Measurements from ENCODE around the gene GNG2. TPM values are rescaled to one million over a fixed set of nuclear protein-coding genes. Genes with fewer than 3 reads are reported as not detected.

The GNG2 gene
- total RNA-seq, 1 donor from 2014 or later: 10.3 TPM

GRCh38 chr14:51849097-51849496 is 11.3 kb upstream of the GNG2 start:
- DNase-seq: no peak
- ATAC-seq (ENCODE audit: poor library complexity): no peak
- intact Hi-C loops (cut with DNase I): no loop called here

GRCh38 chr14:51850651-51851050 is 9.8 kb upstream of the GNG2 start:
- intact Hi-C loops (cut with DNase I): no loop called here
- DNase-seq (no peak), ATAC-seq (ENCODE audit: poor library complexity) (no peak)

- ATAC-seq (ENCODE audit: poor library complexity) (no peak), DNase-seq (no peak)
- intact Hi-C loops (cut with DNase I): no loop called here
Observed at GRCh38 chr14:51852541-51852940, 7.9 kb upstream of the GNG2 start.

GRCh38 chr14:51855234-51855633 is 5.2 kb upstream of the GNG2 start:
- ATAC-seq (ENCODE audit: poor library complexity): no peak
- intact Hi-C loops (cut with DNase I): no loop called here
- no peak for DNase-seq

GRCh38 chr14:51856792-51857296 is 3.6 kb upstream of the GNG2 start:
- ATAC-seq (ENCODE audit: poor library complexity) (no peak), DNase-seq (no peak)
- intact Hi-C loops (cut with DNase I): no loop called here

- ATAC-seq (ENCODE audit: poor library complexity) (no peak), DNase-seq (no peak)
- intact Hi-C loops (cut with DNase I): no loop called here
Observed at GRCh38 chr14:51859131-51859530, 1.3 kb upstream of the GNG2 start.

- DNase-seq (no peak), ATAC-seq (ENCODE audit: poor library complexity) (peak; percentile 45)
- intact Hi-C loops (cut with DNase I): no loop called here
Observed at GRCh38 chr14:51860825-51861499, 550 bp downstream of the GNG2 start.

- no peak for DNase-seq
- intact Hi-C loops (cut with DNase I): no loop called here
- no peak for ATAC-seq (ENCODE audit: poor library complexity)
Observed at GRCh38 chr14:51862176-51862796, 1.9 kb downstream of the GNG2 start.

- ATAC-seq (ENCODE audit: poor library complexity) (no peak), DNase-seq (no peak)
- intact Hi-C loops (cut with DNase I): no loop called here
Observed at GRCh38 chr14:51862860-51863259, 2.4 kb downstream of the GNG2 start.

- intact Hi-C loops (cut with DNase I): no loop called here
Observed at GRCh38 chr14:51865953-51866747, 5.7 kb downstream of the GNG2 start.

GRCh38 chr14:51867741-51868140 is 7.3 kb downstream of the GNG2 start:
- DNase-seq (no peak), ATAC-seq (ENCODE audit: poor library complexity) (no peak)
- intact Hi-C loops (cut with DNase I): no loop called here

More at GRCh38 chr14:51865953-51866747, 5.7 kb downstream of the GNG2 start:
- no peak for ATAC-seq (ENCODE audit: poor library complexity)
- no peak for DNase-seq

- ATAC-seq (ENCODE audit: poor library complexity) (no peak), DNase-seq (no peak)
- intact Hi-C loops (cut with DNase I): no loop called here
Observed at GRCh38 chr14:51868405-51868804, 8.0 kb downstream of the GNG2 start.

GRCh38 chr14:51869411-51870100 is 9.1 kb downstream of the GNG2 start:
- intact Hi-C loops (cut with DNase I): no loop called here
- DNase-seq (no peak), ATAC-seq (ENCODE audit: poor library complexity) (no peak)

GRCh38 chr14:51870606-51871005 is 10.2 kb downstream of the GNG2 start:
- intact Hi-C loops (cut with DNase I): no loop called here
- ATAC-seq (ENCODE audit: poor library complexity) (no peak), DNase-seq (no peak)

GRCh38 chr14:51871846-51872245 is 11.4 kb downstream of the GNG2 start:
- no peak for DNase-seq
- no peak for ATAC-seq (ENCODE audit: poor library complexity)
- intact Hi-C loops (cut with DNase I): no loop called here

- intact Hi-C loops (cut with DNase I): no loop called here
- DNase-seq (no peak), ATAC-seq (ENCODE audit: poor library complexity) (no peak)
Observed at GRCh38 chr14:51872396-51872795, 12.0 kb downstream of the GNG2 start.

- DNase-seq: no peak
- intact Hi-C loops (cut with DNase I): no loop called here
Observed at GRCh38 chr14:51873221-51873893, 12.9 kb downstream of the GNG2 start.

GRCh38 chr14:51877810-51878209 is 17.4 kb downstream of the GNG2 start:
- intact Hi-C loops (cut with DNase I): no loop called here
- DNase-seq: no peak
- ATAC-seq (ENCODE audit: poor library complexity): no peak

More at GRCh38 chr14:51873221-51873893, 12.9 kb downstream of the GNG2 start:
- peak; percentile 71 for ATAC-seq (ENCODE audit: poor library complexity)

- intact Hi-C loops (cut with DNase I): no loop called here
- no peak for ATAC-seq (ENCODE audit: poor library complexity)
- DNase-seq: no peak
Observed at GRCh38 chr14:51879170-51879569, 18.8 kb downstream of the GNG2 start.

Measured in Right ventricle myocardium superior (tissue), 1 donor.